ENCODE results near the gene PGAP2.

PGAP2 gene

GRCh38 chr11:3853899-3854659 is 45.7 kb downstream of the PGAP2 start:
- Histone ChIP-seq H3K9me3 (replicated peaks in 1 of 11) (no peaks in the 10 kb centered on the region), H3K4me3 (peak overlapping the region; percentile 81 to 91 (median 82); a peak in 18 of 20 replicates), H3K4me1 (peaks cover 47 to 53% (median 50%) of the 10 kb centered on the region in 10 experiments), H3K4me2 (peak overlapping the region; percentile 68 to 99 (median 94)), H3K27me3 (peaks cover 0 to 11% (median 0%) of the 10 kb centered on the region in 11 experiments; a peak in 5 of 22 replicates), H3K9ac (peak overlapping the region; percentile 85 to 98 (median 91)), H4K20me1 (peaks cover under 1 to 33% (median 25%) of the 10 kb centered on the region in 11 experiments; a peak in 17 of 22 replicates), H3K36me3 (0 out of 22 replicates have a peak, but pooled peaks cover 0 to 4% (median 0%) of the 10 kb centered on the region in 11 experiments), H3K27ac (peak overlapping the region; percentile 81 to 97 (median 90))
- TF ChIP-seq Cebpa-rat (IDR thresholded peaks at IDR 0.05) = no peak

- peaks cover 53 to 59% (median 55%) of the 10 kb centered on the region in 10 experiments for H3K4me1 ChIP-seq
Measured at GRCh38 chr11:3854660-3854976, 46.3 kb downstream of the PGAP2 start.

DNA sequence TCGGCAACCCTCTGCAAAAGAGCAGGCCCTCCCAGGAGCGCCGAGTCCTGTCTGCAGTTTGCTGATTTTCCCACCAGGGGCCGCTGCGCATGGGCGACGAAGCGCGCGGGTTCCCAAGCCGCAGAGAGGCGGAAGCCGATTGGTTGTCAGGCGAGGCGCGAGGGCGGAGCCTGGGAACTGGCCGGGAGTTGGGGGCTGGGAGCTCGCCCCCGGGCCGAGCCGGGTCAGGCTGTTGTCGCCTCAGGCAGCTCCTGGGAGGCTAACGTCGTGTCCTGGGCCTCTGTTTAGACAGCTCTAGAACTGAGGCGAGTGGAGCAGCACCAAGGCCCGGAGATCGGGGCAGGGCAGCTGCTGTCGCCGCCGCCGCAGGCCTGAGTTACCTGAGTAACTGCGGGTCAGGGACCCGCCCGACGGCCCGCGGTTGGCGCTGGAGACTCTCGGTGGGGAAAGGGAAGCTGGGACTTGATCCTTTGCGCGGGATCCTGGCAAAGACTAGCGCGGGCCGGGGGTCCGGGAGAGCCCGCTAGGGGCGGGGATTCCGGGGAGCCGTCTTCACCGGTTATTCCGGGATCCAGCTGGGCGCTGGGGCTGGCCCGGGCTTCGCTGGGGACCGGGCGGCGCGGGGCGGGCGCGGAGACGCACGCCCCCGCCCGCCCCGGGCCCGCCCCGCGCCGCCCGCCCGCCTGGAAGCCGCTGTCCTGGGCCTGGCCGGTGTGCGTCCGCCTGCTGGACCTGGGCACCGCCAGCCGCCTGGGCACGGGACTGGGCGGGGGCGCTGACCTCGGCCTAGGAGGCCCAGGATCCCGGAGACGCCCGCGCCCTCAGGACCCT is 46.8 kb downstream of the PGAP2 start, which contains the start of gene STIM1:
Gene STIM1 (plus strand): TSS at position 688 of the 831 bp plus-strand sequence. CDS start 607 bp downstream, outside the sequence.
- Histone ChIP-seq H4K20me1 (peaks cover 11 to 41% (median 35%) of the 10 kb centered on the region in 11 experiments; a peak in 17 of 22 replicates), H3K27ac (peak within 1 kb of the TSS; percentile 81 to 97 (median 90)), H3K4me1 (peaks cover 59 to 64% (median 61%) of the 10 kb centered on the region in 10 experiments), H3K9ac (peak within 1 kb of the TSS; percentile 85 to 98 (median 91)), H3K36me3 (peaks cover 0 to 10% (median 0%) of the 10 kb centered on the region in 11 experiments; a peak in 1 of 22 replicates), H3K9me3 (replicated peaks in 1 of 11) (no peaks in the 10 kb centered on the region), H3K27me3 (peaks cover 0 to 11% (median 0%) of the 10 kb centered on the region in 11 experiments; a peak in 5 of 22 replicates), H3K4me2 (peak within 1 kb of the TSS; percentile 91 to 99 (median 98)), H3K4me3 (peak within 1 kb of the TSS; percentile 81 to 91 (median 82))
- no peak for TF ChIP-seq Cebpa-rat (IDR thresholded peaks at IDR 0.05)

More at GRCh38 chr11:3854660-3854976, 46.3 kb downstream of the PGAP2 start:
- Histone ChIP-seq H3K36me3 (peaks cover 0 to 9% (median 0%) of the 10 kb centered on the region in 11 experiments; a peak in 1 of 22 replicates), H3K4me2 (peak overlapping the region; percentile 68 to 99 (median 94)), H3K27me3 (peaks cover 0 to 11% (median 0%) of the 10 kb centered on the region in 11 experiments; a peak in 5 of 22 replicates), H4K20me1 (peaks cover 6 to 38% (median 30%) of the 10 kb centered on the region in 11 experiments; a peak in 17 of 22 replicates), H3K9ac (peak overlapping the region; percentile 85 to 98 (median 91)), H3K4me3 (peak overlapping the region; percentile 81 to 91 (median 82); a peak in 19 of 20 replicates), H3K27ac (peak overlapping the region; percentile 81 to 97 (median 90)), H3K9me3 (replicated peaks in 1 of 11) (no peaks in the 10 kb centered on the region)
- TF ChIP-seq Cebpa-rat (IDR thresholded peaks at IDR 0.05) = no peak

GRCh38 chr11:3855808-3856491 is 47.6 kb downstream of the PGAP2 start:
- no peak for TF ChIP-seq Cebpa-rat (IDR thresholded peaks at IDR 0.05)
- Histone ChIP-seq H3K27me3 (peaks cover 0 to 11% (median 0%) of the 10 kb centered on the region in 11 experiments; a peak in 5 of 22 replicates), H3K27ac (peak overlapping the region; percentile 81 to 97 (median 90)), H3K4me3 (peak overlapping the region; percentile 81 to 91 (median 82)), H3K9me3 (replicated peaks in 1 of 11) (no peaks in the 10 kb centered on the region), H3K4me1 (peaks cover 66 to 72% (median 69%) of the 10 kb centered on the region in 10 experiments), H3K9ac (peak overlapping the region; percentile 85 to 98 (median 91)), H3K36me3 (peaks cover 0 to 10% (median 0%) of the 10 kb centered on the region in 11 experiments; a peak in 1 of 22 replicates), H4K20me1 (peaks cover 18 to 49% (median 41%) of the 10 kb centered on the region in 11 experiments; a peak in 17 of 22 replicates), H3K4me2 (peak overlapping the region; percentile 90 to 99 (median 98))

GRCh38 chr11:3856856-3857553 is 48.6 kb downstream of the PGAP2 start:
- H4K20me1 ChIP-seq = peaks cover 18 to 58% (median 46%) of the 10 kb centered on the region in 11 experiments; a peak in 17 of 22 replicates
- peak overlapping the region; percentile 81 to 91 (median 82) for H3K4me3 ChIP-seq
- no peak for TF ChIP-seq Cebpa-rat (IDR thresholded peaks at IDR 0.05)
- H3K27me3 ChIP-seq = peaks cover 0 to 11% (median 0%) of the 10 kb centered on the region in 11 experiments; a peak in 5 of 22 replicates
- H3K9ac ChIP-seq = peak overlapping the region in 8 of 11 experiments; percentile 85 to 98 (median 93); a peak in 13 of 22 replicates
- peak overlapping the region; percentile 90 to 99 (median 98) for H3K4me2 ChIP-seq
- H3K27ac ChIP-seq = peak overlapping the region in 3 of 11 experiments; percentile 88 to 93 (median 90); a peak in 4 of 22 replicates
- peaks cover 0 to 10% (median 0%) of the 10 kb centered on the region in 11 experiments; a peak in 1 of 22 replicates for H3K36me3 ChIP-seq
- peaks cover 77 to 83% (median 79%) of the 10 kb centered on the region in 10 experiments for H3K4me1 ChIP-seq
- H3K9me3 ChIP-seq (replicated peaks in 1 of 11) = no peaks in the 10 kb centered on the region

DNA sequence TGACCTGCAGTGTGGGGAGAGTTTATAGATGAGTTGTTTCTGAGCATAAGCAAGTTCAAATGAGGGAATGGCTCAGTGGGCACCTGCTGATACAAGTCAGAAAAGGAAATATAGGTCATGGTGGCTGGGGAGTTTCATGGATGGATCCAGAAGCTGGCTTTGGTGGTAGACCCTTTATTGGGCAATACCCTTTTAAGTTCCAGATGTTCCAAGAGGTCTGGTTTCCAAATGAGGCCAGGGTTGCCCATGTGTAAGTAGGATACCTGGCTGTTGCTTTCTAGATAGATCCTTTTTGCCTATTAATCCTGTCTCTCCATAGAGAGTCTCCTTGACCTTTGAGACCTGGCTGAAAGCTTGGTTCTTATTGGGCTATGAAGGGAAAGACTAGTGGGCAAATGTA is 49.3 kb downstream of the PGAP2 start:
- H4K20me1 ChIP-seq = peaks cover 18 to 64% (median 48%) of the 10 kb centered on the region in 11 experiments; a peak in 17 of 22 replicates
- peak overlapping the region; percentile 90 to 99 (median 98) for H3K4me2 ChIP-seq
- H3K4me1 ChIP-seq = peaks cover 82 to 88% (median 85%) of the 10 kb centered on the region in 10 experiments
- H3K9me3 ChIP-seq (replicated peaks in 1 of 11) = no peaks in the 10 kb centered on the region
- peak overlapping the region in 7 of 10 experiments; percentile 81 to 91 (median 82); a peak in 14 of 20 replicates for H3K4me3 ChIP-seq
- peaks cover 0 to 10% (median 0%) of the 10 kb centered on the region in 11 experiments; a peak in 1 of 22 replicates for H3K36me3 ChIP-seq
- H3K9ac ChIP-seq = peak overlapping the region in 5 of 11 experiments; percentile 85 to 98 (median 95); a peak in 7 of 22 replicates
- no peak overlapping the region for H3K27ac ChIP-seq
- H3K27me3 ChIP-seq = peaks cover 0 to 11% (median 0%) of the 10 kb centered on the region in 11 experiments; a peak in 5 of 22 replicates
- TF ChIP-seq Cebpa-rat (IDR thresholded peaks at IDR 0.05) = peak in 2 of 11 experiments; percentile 25 to 50; a peak in 2 of 22 replicates

DNA sequence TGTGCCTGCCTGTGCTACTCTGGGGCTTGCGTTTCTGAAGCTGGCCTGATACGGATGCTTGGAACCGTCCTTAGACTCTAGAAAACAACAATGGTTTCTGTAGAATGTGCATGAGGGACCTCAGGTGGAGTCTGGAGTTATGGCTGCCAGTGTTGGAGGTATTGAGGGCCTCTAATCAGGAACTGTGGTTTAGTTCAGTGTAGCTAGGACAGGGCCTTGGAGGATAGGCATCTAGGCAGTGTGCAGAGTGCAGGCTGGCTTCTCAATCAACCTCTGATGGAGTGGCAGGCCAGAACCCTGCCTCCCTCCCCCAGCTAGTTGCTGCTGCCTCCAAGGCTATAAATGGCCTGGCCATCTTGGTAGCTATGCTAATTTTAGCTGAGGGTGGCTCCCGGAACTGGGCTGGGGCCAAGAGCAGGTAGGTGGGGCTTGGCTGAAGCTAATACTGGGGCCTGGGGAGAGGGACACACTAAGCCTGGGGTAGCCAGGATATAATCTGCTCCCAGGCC is 51.1 kb downstream of the PGAP2 start:
- TF ChIP-seq Cebpa-rat (IDR thresholded peaks at IDR 0.05) = no peak
- Histone ChIP-seq H3K9me3 (replicated peaks in 1 of 11) (no peaks in the 10 kb centered on the region), H3K9ac (peak overlapping the region in 7 of 11 experiments; percentile 8 to 85 (median 37); a peak in 7 of 22 replicates), H3K27ac (peak overlapping the region in 3 of 11 experiments; percentile 20 to 47 (median 20); a peak in 4 of 22 replicates), H4K20me1 (peaks cover 18 to 72% (median 52%) of the 10 kb centered on the region in 11 experiments; a peak in 17 of 22 replicates), H3K4me2 (peak overlapping the region; percentile 90 to 99 (median 98)), H3K4me1 (peaks cover 78 to 90% (median 83%) of the 10 kb centered on the region in 10 experiments), H3K36me3 (peaks cover 0 to 18% (median 0%) of the 10 kb centered on the region in 11 experiments; a peak in 1 of 22 replicates), H3K27me3 (peaks cover 0 to 11% (median 0%) of the 10 kb centered on the region in 11 experiments; a peak in 5 of 22 replicates), H3K4me3 (peak overlapping the region in 6 of 10 experiments; percentile 4 to 91 (median 56); a peak in 10 of 20 replicates)

All from BLaER1 treated with 17β-estradiol and CSF1 and Interleukin-3, amounts not matched to agents 10 nM and 100 nM (cell line).